ENCODE measurements around the gene TTLL5.

The TTLL5 gene

DNA sequence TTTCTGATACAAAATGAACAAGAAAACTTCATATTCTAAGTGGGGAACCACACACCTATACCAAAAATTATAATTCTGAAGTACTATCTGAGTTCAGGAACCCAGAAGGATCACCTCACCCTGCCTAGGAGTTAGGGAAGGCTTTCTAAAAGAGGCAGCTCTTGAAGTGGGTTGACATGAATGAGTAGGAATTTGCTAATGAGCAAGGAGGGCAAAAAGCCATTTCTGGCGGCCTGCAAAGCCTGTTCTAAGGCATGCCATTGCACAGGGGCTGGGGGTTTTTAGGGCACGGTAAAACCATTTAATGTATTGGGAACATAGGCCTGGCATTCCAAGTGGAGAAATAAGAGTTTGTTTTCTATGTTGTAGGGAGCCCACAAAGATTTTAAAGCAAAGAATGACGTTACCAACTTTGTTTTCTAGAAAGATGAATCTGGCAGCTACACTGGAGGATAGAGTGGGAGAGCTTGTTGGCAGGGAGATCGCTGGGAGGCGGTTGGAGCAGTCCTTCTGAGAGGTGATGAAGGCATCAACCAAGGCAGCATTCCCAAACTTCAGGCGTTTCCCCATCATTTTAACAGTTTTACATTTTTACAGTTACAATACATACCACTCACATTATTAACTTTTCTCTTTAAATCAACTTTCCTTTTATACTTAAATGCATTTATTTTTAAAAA lies 338.6 kb downstream of the TTLL5 start:
- no peak for DNase-seq

DNA sequence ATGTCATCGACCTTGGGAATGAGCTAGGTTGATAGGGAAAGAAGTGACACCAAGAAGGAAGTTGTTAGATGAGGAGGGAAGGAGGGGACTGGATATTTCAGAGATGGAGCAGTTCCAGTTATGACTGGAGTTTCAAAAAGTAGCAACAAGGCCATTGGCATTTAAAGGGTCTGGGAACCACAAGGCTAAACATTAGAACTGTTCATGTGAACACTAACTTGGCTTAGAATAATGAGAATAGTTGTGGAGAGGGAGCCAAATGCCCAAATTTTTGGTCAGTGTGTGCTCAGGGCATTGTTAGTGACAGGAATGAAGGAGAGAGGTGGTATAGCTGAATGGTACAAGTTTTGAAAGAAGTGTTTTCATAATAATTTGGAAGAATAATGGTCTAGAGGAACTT lies 341.3 kb downstream of the TTLL5 start:
- DNase-seq, result no peak

Data from right hindlimb (tissue), 1 donor.